Hematopoietic multipotent progenitor cell treated with erythropoietin and hydrocortisone succinate and interleukin-3 and kit ligand, for 8 days (in vitro differentiated cells): Measurements from ENCODE around the gene ANKHD1.
"Not testable (repeated sequence)": the region's sequence is repeated elsewhere in the genome, so short reads cannot be mapped to it uniquely, and the experiment has no call there.

ENCODE experiments used
- DNase-seq: peaks from one replicate; pipeline ENCODE4 v3.0.0-alpha.2; 2015

ANKHD1 gene

GRCh38 chr5:140567136-140567818 lies 165.6 kb downstream of the ANKHD1 start:
- DNase-seq: no peak

- DNase-seq: no peak
Observed at GRCh38 chr5:140567871-140568270, 166.2 kb downstream of the ANKHD1 start.

GRCh38 chr5:140568443-140569063 lies 166.9 kb downstream of the ANKHD1 start:
- DNase-seq: no peak

- no peak for DNase-seq
Observed at GRCh38 chr5:140569197-140569596, 167.6 kb downstream of the ANKHD1 start.

- DNase-seq: no peak
Observed at GRCh38 chr5:140570058-140570457, 168.4 kb downstream of the ANKHD1 start.

GRCh38 chr5:140570488-140570887 lies 168.9 kb downstream of the ANKHD1 start:
- no peak for DNase-seq

- DNase-seq: no peak
Observed at GRCh38 chr5:140571105-140571504, 169.5 kb downstream of the ANKHD1 start.

- no peak for DNase-seq
Observed at GRCh38 chr5:140573683-140574082, 172.1 kb downstream of the ANKHD1 start.

GRCh38 chr5:140574165-140574564 lies 172.5 kb downstream of the ANKHD1 start:
- no peak for DNase-seq

GRCh38 chr5:140575309-140575708 lies 173.7 kb downstream of the ANKHD1 start:
- peak; percentile 53 for DNase-seq

GRCh38 chr5:140576776-140577201 lies 175.2 kb downstream of the ANKHD1 start:
- no peak for DNase-seq

GRCh38 chr5:140579188-140579747 lies 177.6 kb downstream of the ANKHD1 start:
- not testable (repeated sequence) for DNase-seq

- DNase-seq: no peak
Observed at GRCh38 chr5:140587495-140587894, 185.9 kb downstream of the ANKHD1 start.

- DNase-seq: no peak
Observed at GRCh38 chr5:140588311-140589070, 186.9 kb downstream of the ANKHD1 start.
